HG03045 (cell line): ENCODE measurements around the gene TRIO.

ENCODE experiments used
- ATAC-seq: cut with Tn5 transposase; IDR thresholded peaks from one replicate; pipeline ENCODE4 v1.9.1; 2021; ENCODE audit warnings: mild to moderate bottlenecking, moderate library complexity; ENCODE audit not compliant: unreplicated experiment

Gene TRIO

DNA sequence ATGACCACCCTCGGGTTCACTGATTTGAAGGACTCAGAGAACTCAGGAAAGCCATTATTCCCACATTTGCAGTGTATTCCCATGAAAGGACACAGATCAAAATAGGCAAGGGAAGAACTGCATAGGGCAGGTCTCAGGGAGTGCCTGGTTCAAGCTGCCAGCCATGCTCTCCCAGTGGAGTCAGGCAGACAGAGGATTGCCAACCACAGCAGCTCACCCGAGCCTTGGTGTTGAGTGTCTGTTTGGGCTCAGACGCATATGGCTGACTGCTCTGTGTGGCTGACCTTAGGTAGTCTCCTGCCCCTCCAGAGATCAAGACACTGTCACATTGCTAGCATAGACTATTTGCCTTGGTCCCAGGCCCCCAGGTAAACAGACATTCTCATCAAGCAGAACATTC, 322.6 kb downstream of the TRIO start:
- ATAC-seq = no peak

DNA sequence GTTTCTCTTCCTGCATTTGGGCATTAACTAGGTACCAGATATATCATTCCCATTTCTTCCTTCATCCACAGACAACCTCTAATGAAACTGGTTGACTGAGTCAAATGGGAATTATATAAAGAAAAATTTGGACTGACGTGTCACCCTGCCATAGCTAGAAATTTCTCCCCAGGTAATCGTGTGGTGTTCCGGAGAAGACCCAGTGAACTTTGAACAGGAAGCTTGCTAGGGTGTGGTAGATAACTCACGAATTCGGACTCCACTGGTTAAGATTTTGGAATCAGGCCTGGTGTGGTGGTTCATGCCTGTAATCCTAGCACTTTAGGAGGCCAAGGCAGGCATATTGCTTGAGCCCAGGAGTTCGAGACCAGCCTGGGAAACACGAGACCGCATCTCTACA, 324.1 kb downstream of the TRIO start:
- no peak for ATAC-seq

DNA sequence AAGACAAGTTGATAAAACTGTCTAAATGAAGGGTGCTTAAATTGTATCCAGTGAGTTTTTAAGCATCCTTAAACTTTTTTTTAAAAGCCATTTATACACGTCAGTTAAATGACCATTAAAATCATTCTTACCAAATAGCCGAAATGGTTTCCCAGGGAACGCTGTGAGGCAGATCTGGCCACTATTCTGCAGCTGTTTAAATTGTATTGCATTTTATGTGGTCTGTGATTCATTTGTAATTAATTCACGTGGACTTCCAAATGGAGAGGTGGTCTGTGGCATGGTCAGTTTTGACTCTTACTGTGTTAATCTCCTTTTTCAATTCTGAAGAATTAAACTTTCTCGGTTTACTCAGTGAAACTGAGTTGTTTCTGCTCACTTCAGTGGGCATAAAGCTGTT, 324.7 kb downstream of the TRIO start:
- ATAC-seq = no peak

DNA sequence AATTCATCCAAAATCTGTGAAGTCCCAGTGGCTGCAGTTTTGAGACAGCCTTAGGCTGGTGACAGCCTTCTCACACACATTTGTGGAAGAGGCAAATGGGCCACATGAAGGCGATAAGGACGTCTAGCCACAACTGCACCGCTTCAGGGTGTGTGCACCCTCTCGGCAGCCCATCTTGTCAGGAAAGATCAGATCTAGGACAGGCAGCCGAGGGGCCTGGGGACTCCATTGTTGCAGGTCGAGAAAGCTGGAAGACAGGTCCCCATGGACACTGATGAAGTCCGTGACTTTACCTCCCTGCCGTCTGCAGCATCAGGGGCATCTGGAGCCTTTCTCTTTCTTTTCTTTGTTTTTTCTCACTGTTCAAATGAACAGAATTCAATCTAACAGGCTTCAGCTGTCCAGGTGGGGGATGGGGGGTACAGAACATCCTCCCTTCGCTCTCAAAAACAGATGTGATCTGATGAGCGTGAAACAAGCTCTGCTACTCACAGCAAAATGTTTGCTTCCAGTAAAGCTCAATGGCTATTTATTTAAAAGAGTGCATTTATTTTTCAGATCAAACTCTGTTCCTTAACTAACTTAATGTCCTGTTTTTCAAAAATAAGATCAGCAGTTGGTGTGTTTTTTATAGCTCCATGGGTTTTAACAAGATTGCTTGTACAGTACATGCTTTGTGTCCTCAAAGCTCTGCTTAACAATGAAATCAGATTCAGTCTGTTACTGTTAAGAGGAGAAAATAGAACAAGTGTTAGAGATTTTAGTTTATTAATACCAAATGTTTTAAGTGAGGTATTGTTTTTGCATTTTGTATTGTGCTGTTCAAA, 326.6 kb downstream of the TRIO start:
- ATAC-seq = no peak

DNA sequence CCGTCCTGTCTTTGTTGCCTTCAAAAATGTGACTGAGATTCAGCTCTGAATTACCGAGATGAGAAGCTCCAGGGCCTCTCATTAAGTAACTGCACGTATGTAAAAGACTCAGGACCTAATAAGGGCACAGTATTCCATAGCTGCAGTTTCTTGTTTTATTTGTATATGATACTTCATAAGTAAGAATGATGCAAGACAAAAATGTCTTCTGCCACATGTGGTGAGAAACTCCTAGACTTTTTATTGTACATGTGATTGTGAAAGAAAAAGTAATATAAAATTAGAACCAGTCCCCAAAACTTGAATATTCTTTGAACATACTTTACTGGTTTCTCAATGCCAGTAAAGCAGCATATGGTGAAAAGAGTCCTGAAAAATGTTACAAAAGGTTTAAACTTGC, 328.4 kb downstream of the TRIO start:
- ATAC-seq = no peak

DNA sequence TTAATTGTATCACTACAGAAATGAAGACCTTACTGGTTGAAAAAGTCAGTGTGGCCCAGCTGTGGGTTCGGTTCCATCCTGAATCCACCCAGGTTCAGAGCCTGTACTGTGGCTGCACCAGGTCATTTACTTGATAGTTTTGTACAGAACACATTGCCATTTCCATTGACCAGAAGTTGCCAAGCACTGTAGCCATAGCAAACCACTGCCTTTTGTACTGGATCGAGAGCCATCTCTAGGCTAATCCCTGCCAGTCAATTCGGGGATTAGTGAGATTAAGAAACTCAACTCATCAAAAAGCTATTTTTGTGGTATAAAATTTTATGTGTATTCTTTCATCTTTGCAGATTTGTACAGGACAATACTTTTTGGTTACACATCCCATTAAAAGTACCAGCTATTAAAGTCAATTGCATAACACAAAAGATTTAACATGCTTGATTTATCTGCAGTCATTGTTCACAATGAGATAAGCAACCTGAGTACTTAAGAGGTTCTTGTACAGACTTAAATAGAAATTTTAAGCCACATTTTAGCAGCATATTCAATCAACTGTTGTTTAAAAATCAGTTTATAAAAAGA, 329.9 kb downstream of the TRIO start:
- ATAC-seq = no peak

DNA sequence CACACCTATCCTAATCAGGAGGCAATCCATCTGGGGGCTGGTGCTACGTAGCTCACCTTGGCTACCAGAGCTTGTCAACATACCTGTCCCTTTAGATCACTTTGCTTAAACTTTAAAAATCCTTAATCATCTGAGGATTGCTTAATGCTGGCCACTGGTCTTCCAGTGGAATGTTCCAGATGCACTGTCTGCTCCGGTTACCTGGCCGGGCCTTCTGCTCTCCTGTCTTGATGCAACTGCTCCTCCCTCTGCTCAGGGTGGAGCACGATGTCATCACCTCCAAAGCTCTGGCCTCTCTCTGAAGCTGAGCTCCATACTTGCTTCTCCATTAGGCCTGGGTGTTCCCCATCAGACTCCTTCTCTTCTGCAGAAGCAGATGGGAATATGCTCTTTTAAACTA, 331.9 kb downstream of the TRIO start:
- no peak for ATAC-seq

DNA sequence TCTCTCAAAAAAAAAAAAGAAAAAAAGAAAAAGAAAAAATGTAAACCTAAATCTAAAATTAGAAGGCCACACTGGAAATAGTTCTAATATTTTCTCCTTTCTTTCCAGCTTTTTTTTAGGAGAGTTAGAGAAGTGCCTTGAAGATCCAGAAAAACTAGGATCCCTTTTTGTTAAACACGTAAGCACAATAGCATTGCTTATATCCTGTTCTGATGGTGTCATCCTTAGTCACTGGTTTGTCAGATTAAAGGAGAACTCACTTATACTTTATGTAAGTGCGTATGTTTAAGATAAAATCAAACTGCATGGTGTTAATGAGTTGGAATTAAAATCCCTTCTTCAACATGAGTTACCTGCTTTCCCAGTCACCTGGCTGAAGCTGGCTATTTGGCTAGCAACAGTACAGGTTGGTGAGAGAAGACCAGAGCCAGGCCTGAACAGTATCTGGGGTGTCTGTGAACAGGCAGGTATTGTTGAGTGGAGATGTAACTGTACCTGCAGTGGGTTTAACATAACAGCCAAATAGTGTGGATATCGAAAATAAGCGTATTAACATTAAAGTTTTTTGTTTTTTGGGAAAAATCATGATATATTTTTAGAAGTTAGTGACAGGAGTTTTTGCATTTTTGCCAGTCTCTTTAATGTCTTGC, 333.8 kb downstream of the TRIO start:
- ATAC-seq = no peak

DNA sequence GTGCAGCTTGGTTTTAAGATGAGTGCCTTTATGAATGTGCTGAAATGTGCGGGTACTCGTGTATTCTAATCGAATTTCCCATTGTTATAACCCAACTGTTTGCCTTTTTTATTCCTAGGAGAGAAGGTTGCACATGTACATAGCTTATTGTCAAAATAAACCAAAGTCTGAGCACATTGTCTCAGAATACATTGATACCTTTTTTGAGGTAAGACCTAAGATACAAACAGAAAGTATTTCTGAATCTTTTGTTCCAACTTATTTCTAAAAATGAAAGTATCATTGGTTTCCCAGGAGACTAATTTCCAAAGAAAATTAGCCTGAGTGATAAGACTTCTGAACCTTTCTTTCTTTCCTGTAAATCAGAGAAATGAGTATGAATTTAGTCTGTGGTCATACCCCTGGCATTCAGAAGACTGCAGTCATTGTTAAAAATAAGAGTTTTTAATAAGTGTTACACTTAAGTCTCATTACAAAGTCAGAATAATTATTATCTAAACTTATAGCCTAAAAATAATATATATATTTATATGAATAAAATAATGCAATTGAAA, 336.1 kb downstream of the TRIO start:
- no peak for ATAC-seq

DNA sequence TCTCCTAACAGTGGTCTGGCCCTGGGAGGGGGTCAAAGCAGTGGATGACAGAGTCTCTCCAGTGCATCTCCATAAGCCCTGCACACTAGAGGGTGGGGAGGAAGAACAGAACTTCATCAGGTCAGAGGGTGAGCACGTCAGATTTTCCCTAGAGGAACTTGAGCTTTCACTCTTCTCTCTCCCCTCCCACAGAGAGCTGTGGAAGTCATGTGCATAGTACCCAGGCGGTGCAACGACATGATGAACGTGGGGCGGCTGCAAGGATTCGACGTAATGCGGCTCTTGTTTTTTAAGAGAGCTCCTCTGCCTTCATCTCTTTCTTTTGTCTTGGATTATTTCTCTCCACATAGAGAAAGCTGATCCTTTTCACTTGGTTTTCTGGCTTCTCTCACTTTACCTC, 338.2 kb downstream of the TRIO start:
- ATAC-seq = no peak

DNA sequence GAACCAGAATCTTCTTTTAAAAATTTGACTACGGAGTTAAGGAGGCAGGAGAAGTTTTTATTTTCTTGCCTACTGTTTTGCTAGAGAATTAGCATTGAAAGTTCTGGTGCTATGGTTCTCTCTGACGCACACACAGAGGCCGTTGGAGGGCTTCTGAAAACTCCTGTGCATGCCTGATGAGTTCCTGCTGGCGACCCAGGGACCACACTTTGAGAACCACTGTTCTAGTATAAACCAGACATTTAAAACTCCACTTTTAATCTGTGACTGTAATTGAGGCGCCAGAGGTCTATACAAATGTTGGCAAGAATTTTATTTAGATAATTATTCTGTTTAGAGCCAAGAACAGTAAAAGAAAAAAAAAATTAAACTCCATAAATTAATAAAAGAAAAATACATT, 338.9 kb downstream of the TRIO start:
- no peak for ATAC-seq

DNA sequence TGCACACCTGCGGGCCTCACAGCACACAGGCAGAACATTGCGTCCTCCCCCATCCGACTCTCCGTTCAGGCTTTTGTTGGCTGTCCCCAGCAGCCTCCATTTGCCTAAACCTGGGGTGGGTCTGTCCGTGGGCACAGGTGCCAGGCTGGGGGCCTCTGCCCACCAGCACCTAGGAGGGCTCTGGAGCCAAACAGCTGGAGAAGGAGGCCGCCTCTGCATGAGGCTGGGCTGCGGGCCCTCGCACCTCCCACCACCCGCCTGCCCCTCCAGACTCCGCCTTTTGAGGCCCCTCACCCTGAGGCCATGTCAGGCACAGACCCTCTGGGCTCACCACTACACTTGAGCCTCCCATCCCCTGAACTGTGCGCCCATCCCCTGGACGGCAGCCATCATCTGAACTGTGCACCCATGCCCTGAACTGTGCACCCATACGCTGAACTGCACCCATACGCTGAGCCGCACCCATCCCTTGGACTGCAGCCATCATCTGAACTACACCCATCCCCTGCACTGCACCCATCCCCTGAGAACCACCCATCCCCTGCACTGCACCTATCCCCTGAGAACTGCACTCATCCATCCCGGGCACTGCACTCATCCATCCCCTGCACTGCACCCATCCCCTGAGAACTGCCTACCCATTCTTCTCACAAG, 340.5 kb downstream of the TRIO start:
- ATAC-seq = no peak

DNA sequence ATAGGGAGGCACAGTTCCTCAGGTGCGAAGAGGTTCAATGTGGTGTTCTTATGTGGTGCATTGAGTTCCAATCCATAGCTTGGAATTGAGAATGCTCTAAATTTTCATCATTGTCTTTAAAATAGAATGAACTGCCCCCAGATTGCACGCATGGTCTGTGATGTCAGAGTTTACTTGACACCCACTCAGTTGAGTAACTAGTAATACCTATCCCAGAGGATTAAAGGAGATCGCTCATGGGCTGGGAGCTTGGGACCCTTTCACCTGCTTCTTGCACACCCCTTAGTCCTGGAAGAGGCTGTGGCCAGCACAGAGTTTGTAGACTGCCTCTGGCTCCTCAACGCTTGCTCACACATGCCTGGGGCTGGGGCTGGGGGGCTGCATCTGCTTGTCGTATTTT, 343.3 kb downstream of the TRIO start:
- ATAC-seq = no peak

DNA sequence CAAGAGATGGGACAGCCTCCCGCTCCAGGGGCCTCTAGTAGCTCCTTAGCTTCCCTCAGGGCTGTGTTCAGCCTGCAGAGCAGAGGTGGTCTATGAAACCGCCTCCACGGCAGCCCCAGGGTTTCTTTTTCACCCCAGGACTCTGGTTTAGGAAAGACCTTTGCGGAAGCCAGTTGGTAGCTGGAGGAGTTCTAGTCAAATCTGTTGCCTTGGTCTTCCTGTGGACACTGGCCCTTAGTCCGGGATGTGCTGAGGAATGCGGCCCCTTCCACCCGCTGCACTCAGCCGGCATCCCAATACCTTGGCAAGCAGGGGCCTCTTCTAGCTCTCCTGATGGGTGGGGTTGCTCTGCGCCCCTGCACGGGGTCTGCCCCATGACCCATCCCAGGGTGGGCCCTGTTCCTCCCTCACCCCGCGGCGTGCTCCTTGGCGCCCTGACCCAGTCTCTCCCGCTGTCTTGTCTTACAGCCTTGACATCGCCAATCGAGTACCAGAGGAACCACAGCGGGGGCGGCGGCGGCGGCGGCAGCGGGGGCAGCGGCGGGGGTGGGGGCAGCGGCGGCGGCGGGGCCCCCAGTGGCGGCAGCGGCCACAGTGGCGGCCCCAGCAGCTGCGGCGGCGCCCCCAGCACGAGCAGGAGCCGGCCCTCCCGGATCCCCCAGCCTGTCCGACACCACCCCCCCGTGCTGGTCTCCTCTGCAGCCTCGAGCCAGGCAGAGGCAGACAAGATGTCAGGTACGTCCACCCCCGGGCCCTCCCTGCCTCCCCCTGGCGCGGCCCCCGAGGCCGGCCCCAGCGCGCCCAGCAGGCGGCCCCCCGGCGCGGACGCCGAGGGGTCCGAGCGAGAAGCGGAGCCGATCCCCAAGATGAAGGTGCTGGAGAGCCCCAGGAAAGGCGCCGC, 344.1 kb downstream of the TRIO start:
- no peak for ATAC-seq

DNA sequence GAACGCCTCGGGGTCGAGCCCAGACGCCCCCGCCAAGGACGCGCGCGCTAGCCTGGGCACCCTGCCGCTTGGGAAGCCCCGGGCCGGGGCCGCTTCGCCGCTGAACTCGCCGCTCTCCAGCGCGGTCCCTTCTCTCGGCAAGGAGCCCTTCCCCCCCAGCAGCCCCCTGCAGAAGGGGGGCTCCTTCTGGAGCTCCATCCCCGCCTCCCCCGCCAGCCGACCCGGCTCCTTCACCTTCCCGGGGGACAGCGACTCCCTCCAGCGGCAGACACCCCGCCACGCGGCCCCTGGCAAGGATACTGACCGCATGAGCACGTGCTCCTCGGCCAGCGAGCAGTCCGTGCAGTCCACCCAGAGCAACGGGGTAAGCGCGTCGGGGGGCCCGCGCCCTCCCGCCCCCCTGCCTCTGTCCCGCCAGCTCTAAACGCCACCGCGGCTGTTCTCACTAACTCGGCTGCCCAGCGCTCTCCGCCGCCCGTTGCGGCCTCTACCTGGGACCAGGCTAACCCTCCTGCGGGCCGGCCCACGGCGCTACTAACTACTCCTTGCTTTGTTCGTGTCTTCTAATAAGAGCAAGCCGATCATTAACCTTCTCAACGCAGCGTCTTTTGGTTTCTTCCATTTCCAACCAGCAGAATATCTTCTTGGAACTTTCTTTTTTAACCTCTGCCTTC, 344.9 kb downstream of the TRIO start:
- ATAC-seq = no peak

DNA sequence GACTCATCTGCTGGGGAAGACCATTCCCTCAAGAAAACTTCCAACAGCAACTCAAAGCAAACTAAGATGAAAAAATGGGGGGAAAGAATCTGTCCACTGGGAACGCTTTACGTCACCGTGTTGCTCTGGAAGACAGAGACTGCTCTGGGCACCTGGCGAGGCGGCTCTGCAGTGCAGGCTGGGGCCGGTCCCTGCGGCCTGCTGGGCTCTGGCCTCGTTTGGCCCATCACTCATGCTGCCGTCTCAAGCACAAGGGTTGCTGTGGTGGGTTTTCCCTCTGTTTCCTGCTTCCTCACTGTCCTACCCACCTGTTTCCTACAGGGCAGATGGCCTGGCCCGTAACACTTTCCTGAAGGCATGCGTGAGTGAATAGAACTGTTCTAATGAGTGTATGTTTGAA, 345.6 kb downstream of the TRIO start:
- no peak for ATAC-seq

DNA sequence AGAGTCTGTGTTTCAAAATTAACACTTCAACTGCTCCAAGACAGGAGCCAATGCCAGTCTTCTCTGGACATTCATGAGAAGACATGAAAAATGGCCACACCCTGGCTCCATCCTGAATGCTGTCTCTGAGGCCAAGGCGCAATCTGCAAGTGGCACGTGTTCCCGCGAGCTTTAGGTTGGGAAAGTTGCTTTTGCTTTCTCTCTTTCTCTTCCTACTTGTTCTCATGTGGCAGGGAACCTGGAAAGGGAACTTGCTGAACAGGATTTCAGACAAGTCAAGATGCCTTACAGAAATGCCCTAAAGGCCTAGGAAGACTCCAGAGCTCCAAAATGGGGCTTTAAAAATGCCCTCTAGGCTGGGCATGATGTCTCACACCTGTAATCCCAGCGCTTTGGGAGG, 346.5 kb downstream of the TRIO start:
- ATAC-seq = no peak

DNA sequence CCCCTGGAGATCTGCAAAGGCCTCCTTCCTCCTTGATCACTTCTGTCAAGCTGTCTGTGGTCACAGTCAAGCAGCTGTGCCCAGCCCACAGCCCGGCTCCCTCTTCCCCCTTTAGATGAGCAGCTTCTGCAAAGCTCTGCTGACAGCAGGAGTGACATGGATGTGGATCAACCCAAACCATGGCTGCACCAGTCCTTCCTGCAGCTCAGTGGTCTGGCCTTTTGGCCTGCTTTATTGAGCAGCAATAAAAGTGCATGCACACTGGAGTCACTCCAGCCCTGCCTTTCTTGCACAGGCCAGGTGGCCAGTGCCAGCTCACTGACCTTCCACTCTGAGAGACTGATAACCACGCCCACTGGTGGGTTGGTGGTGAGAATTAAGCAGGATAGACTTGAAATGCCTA, 347.2 kb downstream of the TRIO start:
- no peak for ATAC-seq

DNA sequence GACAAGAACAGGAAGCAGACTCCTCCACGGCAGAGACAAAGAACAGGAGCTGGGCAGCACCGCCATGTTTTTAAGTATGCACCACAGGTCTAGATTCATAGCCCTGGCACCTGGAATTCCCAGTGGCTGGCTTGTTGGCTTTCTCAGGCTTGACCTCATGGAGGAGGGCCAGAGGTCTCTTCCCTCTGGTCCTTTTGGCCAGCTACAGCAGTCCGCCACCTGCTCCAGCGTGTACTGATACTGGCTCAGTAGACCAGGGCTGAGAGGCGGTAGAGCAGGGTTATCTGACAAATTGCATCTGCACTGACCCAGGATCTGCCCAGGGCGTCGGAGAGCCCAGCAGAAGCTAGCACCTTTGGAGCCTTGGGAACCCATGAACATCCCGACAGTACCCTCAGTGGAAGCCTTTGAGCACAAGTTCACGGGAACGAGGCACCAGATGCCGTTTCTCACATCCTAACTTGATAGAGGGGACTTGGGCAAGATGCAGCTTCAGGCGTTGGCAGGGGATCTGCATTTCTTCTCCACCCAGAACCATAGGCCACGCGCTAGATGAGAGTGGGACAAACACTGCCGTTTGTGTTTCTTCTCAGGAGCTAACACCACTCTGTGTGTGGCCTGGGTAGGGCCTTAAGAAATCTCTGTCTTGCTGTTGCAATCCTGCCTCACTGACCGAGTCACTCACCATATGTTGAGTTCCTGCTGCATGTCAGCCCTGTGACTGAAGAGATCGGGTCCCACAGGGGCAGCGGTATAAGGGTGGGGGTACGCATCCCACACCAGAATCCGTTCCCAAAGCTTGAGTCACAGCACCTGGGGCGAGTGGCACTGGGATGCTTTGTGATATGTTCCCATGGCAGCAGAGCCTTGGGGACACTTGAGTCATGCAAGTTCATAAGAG, 348.1 kb downstream of the TRIO start:
- ATAC-seq = no peak
